HG03354 (cell line): Measurements from ENCODE around the gene CDH23.

Experiments
- ATAC-seq: cut with Tn5 transposase; IDR thresholded peaks from one replicate; pipeline ENCODE4 v1.9.1; 2021; ENCODE audit warnings: mild to moderate bottlenecking; ENCODE audit not compliant: unreplicated experiment, poor library complexity, severe bottlenecking

Gene CDH23

GRCh38 chr10:71390461-71390835 is 6.3 kb upstream of the CDH23 start:
- no peak for ATAC-seq

GRCh38 chr10:71390921-71391690 is 5.6 kb upstream of the CDH23 start:
- no peak for ATAC-seq

GRCh38 chr10:71391701-71392100 is 5.0 kb upstream of the CDH23 start:
- ATAC-seq, result no peak

GRCh38 chr10:71392292-71392691 is 4.4 kb upstream of the CDH23 start:
- no peak for ATAC-seq

GRCh38 chr10:71392791-71393781 is 3.6 kb upstream of the CDH23 start:
- no peak for ATAC-seq

- no peak for ATAC-seq
Observed at GRCh38 chr10:71393841-71394475, 2.8 kb upstream of the CDH23 start.

GRCh38 chr10:71394926-71395562 is 1.7 kb upstream of the CDH23 start:
- ATAC-seq, result no peak

- no peak for ATAC-seq
Observed at GRCh38 chr10:71395621-71396020, 1.1 kb upstream of the CDH23 start.

GRCh38 chr10:71396084-71396710 is 523 bp upstream of the CDH23 start:
- no peak for ATAC-seq

- ATAC-seq, result no peak
Observed at GRCh38 chr10:71397296-71398212, 834 bp downstream of the CDH23 start.

GRCh38 chr10:71398976-71399375 is 2.3 kb downstream of the CDH23 start:
- ATAC-seq, result no peak

GRCh38 chr10:71399946-71400345 is 3.2 kb downstream of the CDH23 start:
- ATAC-seq, result no peak

GRCh38 chr10:71401056-71401455 is 4.3 kb downstream of the CDH23 start:
- no peak for ATAC-seq

GRCh38 chr10:71402005-71402404 is 5.3 kb downstream of the CDH23 start:
- ATAC-seq, result no peak

- ATAC-seq, result no peak
Observed at GRCh38 chr10:71404503-71405295, 8.0 kb downstream of the CDH23 start.

- ATAC-seq, result no peak
Observed at GRCh38 chr10:71406878-71407277, 10.2 kb downstream of the CDH23 start.

GRCh38 chr10:71408436-71409225 is 11.9 kb downstream of the CDH23 start:
- ATAC-seq, result no peak
